Spinal cord (tissue), 10 donors: Measurements from ENCODE around the gene ZNF496. TPM values are rescaled to one million over a fixed set of nuclear protein-coding genes. Genes with fewer than 3 reads are reported as not detected.
A peak's percentile ranks its signal among the peaks of the same experiment; 100 is the strongest.

Experiments
- DNase-seq, 6 donors: peaks; one replicate each; pipeline versions ENCODE4 v3.0.0 to v3.0.0-alpha.2; 2013 to 2015; ENCODE audit warnings: low spot score in 6 of 6, low read depth in 4 of 6
- H3K27ac ChIP-seq: one replicate; pipeline ENCODE4 v1.5.1; 2013; ENCODE audit warnings: low read depth, low read length, control low read depth
- H3K27me3 ChIP-seq: one replicate; pipeline ENCODE4 v1.6.1; 2013; ENCODE audit warnings: low read length; ENCODE audit not compliant: control insufficient read depth, insufficient read depth
- H3K36me3 ChIP-seq: one replicate; pipeline ENCODE4 v1.6.1; 2013; ENCODE audit warnings: low read length; ENCODE audit not compliant: control insufficient read depth, insufficient read depth
- H3K4me1 ChIP-seq: one replicate; pipeline ENCODE4 v1.6.1; 2013; ENCODE audit warnings: low read length; ENCODE audit not compliant: control insufficient read depth, insufficient read depth
- H3K4me3 ChIP-seq: one replicate; pipeline ENCODE4 v1.5.1; 2013; ENCODE audit warnings: low read depth, low read length, control low read depth
- H3K9me3 ChIP-seq: one replicate; pipeline ENCODE4 v1.6.1; 2013; ENCODE audit warnings: low read length; ENCODE audit not compliant: control insufficient read depth, insufficient read depth
- WGBS: methylation state at CpG from one replicate; pipeline ENCODE4 v1.1.5; 2013; ENCODE audit warnings: missing lambda C conversion rate; ENCODE audit not compliant: insufficient coverage; 5-methylcytosine and 5-hydroxymethylcytosine counted together
- polyA plus RNA-seq, 2 donors: library from polyadenylated mRNA; unstranded; fragments of 120-200 nt; gene quantifications; one replicate each; pipeline ENCODE4 v1.2.1, GENCODE V29; 2013; ENCODE audit not compliant: insufficient read length in 2 of 2
- total RNA-seq, 2 donors: library from RNA; depleted of rRNA in 1 of 2; stranded (reverse); fragments of 120-200 nt in 1 of 2; fragments of >200 nt in 1 of 2; gene quantifications; one replicate each; pipeline versions ENCODE4 v1.2.3 to v1.2.4, GENCODE V29; 2013 to 2014
- donor health status: healthy.

The ZNF496 gene
- total and polyA plus RNA-seq, 4 donors: 11.2 to 35.9 (median 27.9) TPM

DNA sequence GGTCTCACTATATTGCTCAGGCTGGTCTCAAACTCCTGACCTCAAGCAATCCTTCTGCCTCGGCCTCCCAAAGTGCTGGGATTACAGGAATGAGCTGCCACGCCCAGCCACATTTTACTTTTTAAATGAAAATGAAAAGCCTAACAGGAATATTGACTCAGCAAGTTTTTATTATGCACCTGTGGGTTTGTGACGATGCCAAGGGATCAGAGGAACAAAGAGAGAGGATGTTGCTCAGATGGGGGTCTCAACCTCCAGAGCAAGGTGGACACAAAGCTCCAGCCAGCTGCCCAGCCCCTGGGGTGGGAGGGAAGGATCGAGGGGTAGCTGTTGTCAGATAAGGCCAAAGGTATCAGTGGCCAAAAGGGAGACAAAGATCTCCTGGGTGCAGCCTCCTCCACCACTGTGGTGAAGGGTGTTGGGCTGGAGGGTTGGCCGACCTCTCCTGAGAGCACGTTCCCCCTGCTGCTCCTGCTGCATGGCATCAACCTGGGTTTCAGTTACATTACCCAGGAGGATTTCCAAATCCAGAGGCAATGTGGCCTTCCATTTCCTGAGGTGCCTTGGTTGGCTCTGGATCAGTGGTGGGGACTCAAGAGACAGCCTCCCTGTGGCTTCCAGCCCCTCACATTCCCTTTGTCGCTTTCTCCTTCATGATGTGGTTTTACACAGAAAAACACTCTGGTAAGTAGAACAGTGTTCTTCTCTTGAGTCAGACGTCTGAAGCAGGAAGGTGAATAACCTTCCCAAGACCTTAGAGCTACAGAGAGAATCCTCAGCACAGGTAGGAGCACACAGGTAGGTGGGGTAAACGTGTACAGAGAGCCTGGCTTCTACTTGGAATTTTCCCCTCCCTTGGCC lies 34.2 kb downstream of the ZNF496 start:
- no peak overlapping the region for H3K4me3 ChIP-seq

GRCh38 chr1:247296599-247297180 lies 35.0 kb downstream of the ZNF496 start:
- 100% methylated on average over 1 of the region's 8 CpGs for WGBS
- H3K36me3 ChIP-seq: peaks cover 29% of the 10 kb centered on the region
- H3K9me3 ChIP-seq: no peaks in the 10 kb centered on the region
- H3K4me1 ChIP-seq: no peaks in the 10 kb centered on the region
- no peaks in the 10 kb centered on the region for H3K27me3 ChIP-seq
- no peak overlapping the region for H3K4me3 ChIP-seq
- H3K27ac ChIP-seq: no peak overlapping the region
- DNase-seq: no peak

More for the DNA sequence above, 34.2 kb downstream of the ZNF496 start:
- Histone ChIP-seq H3K9me3 (no peaks in the 10 kb centered on the region), H3K4me1 (no peaks in the 10 kb centered on the region), H3K27ac (no peak overlapping the region), H3K36me3 (peaks cover 37% of the 10 kb centered on the region), H3K27me3 (no peaks in the 10 kb centered on the region)
- 87% methylated on average over 5 of the region's 9 CpGs for WGBS
- no peak for DNase-seq

- H3K27ac ChIP-seq: no peak overlapping the region
- no peak overlapping the region for H3K4me3 ChIP-seq
- H3K4me1 ChIP-seq: no peaks in the 10 kb centered on the region
- H3K9me3 ChIP-seq: no peaks in the 10 kb centered on the region
- peaks cover 22% of the 10 kb centered on the region for H3K36me3 ChIP-seq
- WGBS: 100% methylated on average over 2 of the region's 5 CpGs
- H3K27me3 ChIP-seq: no peaks in the 10 kb centered on the region
- no peak for DNase-seq
Measured at GRCh38 chr1:247295746-247296145, 35.9 kb downstream of the ZNF496 start.

GRCh38 chr1:247295274-247295684 lies 36.4 kb downstream of the ZNF496 start:
- Histone ChIP-seq H3K27me3 (no peaks in the 10 kb centered on the region), H3K4me1 (no peaks in the 10 kb centered on the region), H3K4me3 (no peak overlapping the region), H3K36me3 (peaks cover 17% of the 10 kb centered on the region), H3K9me3 (no peaks in the 10 kb centered on the region), H3K27ac (no peak overlapping the region)
- 43% methylated on average over 5 of the region's 6 CpGs for WGBS
- DNase-seq: no peak

- Histone ChIP-seq H3K4me1 (no peaks in the 10 kb centered on the region), H3K27me3 (no peaks in the 10 kb centered on the region), H3K4me3 (no peak overlapping the region), H3K36me3 (peaks cover 10% of the 10 kb centered on the region), H3K9me3 (no peaks in the 10 kb centered on the region), H3K27ac (no peak overlapping the region)
- no peak for DNase-seq
- 80% methylated on average over 2 of the region's 5 CpGs for WGBS
Measured at GRCh38 chr1:247294282-247294681, 37.4 kb downstream of the ZNF496 start.

- Histone ChIP-seq H3K36me3 (no peaks in the 10 kb centered on the region), H3K27me3 (no peaks in the 10 kb centered on the region), H3K9me3 (no peaks in the 10 kb centered on the region), H3K27ac (no peak overlapping the region), H3K4me1 (no peaks in the 10 kb centered on the region), H3K4me3 (no peak overlapping the region)
- DNase-seq: peak in 1 of 6 donors; percentile 61
- WGBS: 69% methylated on average over 5 of the region's 7 CpGs
Measured at GRCh38 chr1:247293047-247293446, 38.6 kb downstream of the ZNF496 start.

DNA sequence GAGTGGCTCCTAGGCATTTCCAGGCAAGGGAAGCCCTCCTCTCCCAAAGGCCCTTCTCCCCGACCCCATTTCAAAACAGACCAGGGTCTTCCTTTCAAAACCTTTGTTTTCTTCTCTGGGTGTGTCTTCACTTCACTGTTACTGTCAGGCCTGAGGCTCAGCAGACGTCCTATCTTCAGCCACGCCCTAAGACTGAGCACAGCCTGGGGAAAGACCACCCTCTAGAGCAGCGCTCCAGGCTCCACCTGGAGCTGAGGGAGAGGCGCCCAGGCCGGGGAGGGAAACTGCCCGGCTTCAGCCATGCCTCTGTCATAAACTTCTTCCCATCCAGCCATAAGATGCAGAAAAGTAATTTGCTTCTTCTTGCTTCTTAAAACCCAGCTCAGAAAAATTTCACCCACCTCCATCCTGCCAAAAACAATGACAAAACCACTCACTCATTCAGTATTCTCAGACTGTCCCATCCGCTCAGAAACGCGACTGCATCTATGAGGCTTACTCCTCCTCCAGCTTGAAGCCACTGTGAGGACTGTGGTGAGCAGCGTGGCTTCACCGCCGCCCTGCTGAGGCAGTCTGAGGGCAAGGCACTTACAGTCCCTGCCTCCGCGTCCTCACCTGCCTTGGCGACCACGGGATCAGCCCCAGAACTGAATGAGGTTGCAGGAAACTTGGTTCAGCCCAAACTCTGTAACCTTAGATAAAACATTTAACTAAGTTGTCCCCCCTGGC lies 39.7 kb downstream of the ZNF496 start:
- Histone ChIP-seq H3K9me3 (no peaks in the 10 kb centered on the region), H3K36me3 (no peaks in the 10 kb centered on the region), H3K4me1 (no peaks in the 10 kb centered on the region), H3K27ac (no peak overlapping the region), H3K27me3 (no peaks in the 10 kb centered on the region), H3K4me3 (no peak overlapping the region)
- DNase-seq: no peak
- WGBS: 64% methylated on average over 17 of the region's 17 CpGs

- peaks cover 1% of the 10 kb centered on the region for H3K9me3 ChIP-seq
- no peaks in the 10 kb centered on the region for H3K4me1 ChIP-seq
- no peak overlapping the region for H3K4me3 ChIP-seq
- 95% methylated on average over 9 of the region's 9 CpGs for WGBS
- no peak overlapping the region for H3K27ac ChIP-seq
- DNase-seq: no peak
- no peaks in the 10 kb centered on the region for H3K27me3 ChIP-seq
- no peaks in the 10 kb centered on the region for H3K36me3 ChIP-seq
Measured at GRCh38 chr1:247291161-247291560, 40.5 kb downstream of the ZNF496 start.

DNA sequence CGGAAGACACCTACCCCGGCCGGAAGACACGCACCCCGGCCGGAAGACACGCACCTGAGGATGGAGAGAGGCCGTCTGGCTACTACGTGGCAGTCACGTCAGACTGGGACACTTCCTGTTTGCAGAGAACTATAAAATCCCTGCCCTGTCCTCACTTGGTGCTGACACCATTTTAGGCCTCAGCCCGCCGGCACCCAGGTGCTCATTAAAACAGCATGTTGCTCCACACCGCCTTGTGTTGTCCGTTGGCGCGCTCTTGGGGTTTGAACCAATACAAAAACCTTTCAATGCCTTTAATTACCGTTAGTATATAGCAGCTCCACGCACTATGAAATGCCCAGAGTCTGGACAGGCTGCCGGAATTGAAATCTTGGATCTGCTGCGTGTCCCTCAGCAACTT lies 41.1 kb downstream of the ZNF496 start:
- WGBS: 92% methylated on average over 20 of the region's 20 CpGs
- DNase-seq: no peak
- H3K27ac ChIP-seq: no peak overlapping the region
- no peak overlapping the region for H3K4me3 ChIP-seq
- no peaks in the 10 kb centered on the region for H3K36me3 ChIP-seq
- H3K9me3 ChIP-seq: peaks cover 1% of the 10 kb centered on the region
- H3K4me1 ChIP-seq: no peaks in the 10 kb centered on the region
- H3K27me3 ChIP-seq: no peaks in the 10 kb centered on the region
